K562 (cell line): ENCODE measurements around the gene TUBA1B. TPM values are rescaled to one million over a fixed set of nuclear protein-coding genes. Genes with fewer than 3 reads are reported as not detected.

ENCODE experiments used
- CAMTA2 ChIP-seq: fragments of 250-450 bp; sonication (Bioruptor Pico); conservative IDR thresholded peaks from 2 replicates; pipeline ENCODE4 v1.5.1; 2022
- EZH2 ChIP-seq: IDR thresholded peaks from 2 replicates; pipeline ENCODE4 v1.6.1; 2012; ENCODE audit warnings: low read depth, mild to moderate bottlenecking, inconsistent platforms, low read length, borderline replicate concordance
- FOXK1 ChIP-seq: sonication (generic); formaldehyde crosslinking; IDR thresholded peaks from 2 replicates; pipeline ENCODE4 v1.8.0; 2022; ENCODE audit warnings: missing genetic modification reagents, mild to moderate bottlenecking, borderline replicate concordance
- SRF ChIP-seq, 2 experiments: fragments of 250-450, 450-650 bp in 1 of 2; sonication (Bioruptor Pico) in 1 of 2; sonication (generic) in 1 of 2; formaldehyde crosslinking; IDR thresholded peaks; 2 replicates each; pipeline versions ENCODE4 v1.5.0 to v1.5.1; 2020 to 2022; ENCODE audit warnings: mild to moderate bottlenecking in 1 of 2, missing genetic modification reagents in 1 of 2
- ZNF143 ChIP-seq: sonication (generic); formaldehyde crosslinking; IDR thresholded peaks from 2 replicates; pipeline ENCODE4 v1.9.0; 2022; ENCODE audit warnings: mild to moderate bottlenecking, missing genetic modification reagents
- ZSCAN32 ChIP-seq: fragments of 450-650 bp; formaldehyde crosslinking; IDR thresholded peaks from 2 replicates; pipeline ENCODE4 v1.4.0; 2020; ENCODE audit warnings: mild to moderate bottlenecking, moderate library complexity
- polyA plus RNA-seq, 8 experiments: library from polyadenylated mRNA; depleted of rRNA in 4 of 8; stranded (reverse) in 5 of 8; unstranded in 3 of 8; fragments of >200 nt; fragmentation: Nextera tagmentation in 2 of 8; fragmentation: Illumina TruSeq in 1 of 8; extraction: Ambion mirVana in 2 of 8; extraction: Trizol in 1 of 8; gene quantifications; 2 replicates each; pipeline versions ENCODE4 v1.2.1 to v1.2.3, GENCODE V29; 2011 to 2014; ENCODE audit warnings: inconsistent platforms in 1 of 8, missing spikeins in 1 of 8
- total RNA-seq, 7 experiments: library from RNA; depleted of rRNA in 6 of 7; stranded (reverse); fragments of >200 nt in 6 of 7; fragmentation: Illumina TruSeq in 2 of 7; extraction: Trizol in 2 of 7; gene quantifications; 2 replicates each; pipeline versions ENCODE4 v1.2.1 to v1.2.3, GENCODE V29; 2011 to 2021; ENCODE audit warnings: low replicate concordance in 1 of 7
- TF ChIP-seq, protein P1 (sequence below), 2 experiments: fragments of 450-650 bp; IDR thresholded peaks; 2 replicates each; pipeline ENCODE4 v1.6.1; 2016; ENCODE audit warnings: mild to moderate bottlenecking in 2 of 2, borderline replicate concordance in 1 of 2, low read depth in 1 of 2, moderate library complexity in 1 of 2
- TF ChIP-seq, protein P2 (sequence below): sonication (generic); formaldehyde crosslinking; IDR thresholded peaks from 2 replicates; pipeline ENCODE4 v1.8.0; 2023; ENCODE audit warnings: missing genetic modification reagents, mild to moderate bottlenecking, borderline replicate concordance
- TF ChIP-seq, protein P3 (sequence below): IDR thresholded peaks from 3 replicates; pipeline ENCODE4 v1.6.1; 2011; ENCODE audit warnings: borderline replicate concordance, mild to moderate bottlenecking; ENCODE audit not compliant: insufficient read length, insufficient read depth

Gene TUBA1B
- total and polyA plus RNA-seq, 9 of the 15 experiments (the other 6 are each of a cell fraction or from before 2014, with no cell fraction given) = 2,189 to 4,624 (median 2,628) TPM

DNA sequence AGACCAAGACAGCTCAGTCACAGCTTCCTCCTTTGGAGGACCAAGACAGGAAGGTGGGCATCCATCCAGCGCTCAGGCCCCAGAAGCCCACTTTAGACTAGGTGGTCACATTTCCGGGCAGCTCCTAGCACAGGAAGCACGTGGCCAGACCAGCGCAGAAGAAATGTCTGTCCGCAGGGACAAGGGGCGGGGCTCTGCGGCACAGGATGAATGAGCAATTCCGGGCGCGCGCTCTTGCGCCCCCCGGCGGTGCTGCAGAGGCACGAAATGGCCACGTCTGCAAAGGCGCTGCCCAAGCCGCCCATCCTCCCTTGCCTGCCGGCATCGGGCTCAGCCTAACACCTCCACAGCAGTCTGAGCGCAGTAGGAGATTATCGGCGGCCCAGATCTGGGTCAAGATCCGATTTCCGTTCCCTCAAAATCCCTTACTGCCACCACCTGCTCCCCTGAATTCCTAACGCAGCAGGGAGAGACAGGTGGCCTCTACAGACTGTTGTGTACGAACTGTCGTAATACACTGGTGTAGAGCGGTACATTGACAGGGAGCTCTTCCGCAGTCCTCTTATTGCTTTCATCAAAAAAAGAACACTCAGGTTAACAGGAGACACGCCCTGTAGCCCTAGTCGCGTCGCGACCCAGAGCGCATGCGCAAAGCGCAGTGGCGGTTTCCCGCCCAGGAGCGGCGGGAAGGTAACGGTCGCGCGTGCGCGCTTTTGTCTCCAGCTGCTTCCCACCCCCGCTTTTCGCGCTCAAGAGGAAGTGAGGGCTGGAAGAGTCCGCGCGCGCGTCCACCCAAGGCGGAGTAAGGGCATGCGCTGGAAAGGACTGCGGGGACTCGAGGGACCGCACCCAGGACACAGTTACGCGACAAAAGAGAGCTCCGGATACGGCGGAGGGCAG is 794 bp downstream of the TUBA1B start (continued):
- TF ChIP-seq, protein P1, sequence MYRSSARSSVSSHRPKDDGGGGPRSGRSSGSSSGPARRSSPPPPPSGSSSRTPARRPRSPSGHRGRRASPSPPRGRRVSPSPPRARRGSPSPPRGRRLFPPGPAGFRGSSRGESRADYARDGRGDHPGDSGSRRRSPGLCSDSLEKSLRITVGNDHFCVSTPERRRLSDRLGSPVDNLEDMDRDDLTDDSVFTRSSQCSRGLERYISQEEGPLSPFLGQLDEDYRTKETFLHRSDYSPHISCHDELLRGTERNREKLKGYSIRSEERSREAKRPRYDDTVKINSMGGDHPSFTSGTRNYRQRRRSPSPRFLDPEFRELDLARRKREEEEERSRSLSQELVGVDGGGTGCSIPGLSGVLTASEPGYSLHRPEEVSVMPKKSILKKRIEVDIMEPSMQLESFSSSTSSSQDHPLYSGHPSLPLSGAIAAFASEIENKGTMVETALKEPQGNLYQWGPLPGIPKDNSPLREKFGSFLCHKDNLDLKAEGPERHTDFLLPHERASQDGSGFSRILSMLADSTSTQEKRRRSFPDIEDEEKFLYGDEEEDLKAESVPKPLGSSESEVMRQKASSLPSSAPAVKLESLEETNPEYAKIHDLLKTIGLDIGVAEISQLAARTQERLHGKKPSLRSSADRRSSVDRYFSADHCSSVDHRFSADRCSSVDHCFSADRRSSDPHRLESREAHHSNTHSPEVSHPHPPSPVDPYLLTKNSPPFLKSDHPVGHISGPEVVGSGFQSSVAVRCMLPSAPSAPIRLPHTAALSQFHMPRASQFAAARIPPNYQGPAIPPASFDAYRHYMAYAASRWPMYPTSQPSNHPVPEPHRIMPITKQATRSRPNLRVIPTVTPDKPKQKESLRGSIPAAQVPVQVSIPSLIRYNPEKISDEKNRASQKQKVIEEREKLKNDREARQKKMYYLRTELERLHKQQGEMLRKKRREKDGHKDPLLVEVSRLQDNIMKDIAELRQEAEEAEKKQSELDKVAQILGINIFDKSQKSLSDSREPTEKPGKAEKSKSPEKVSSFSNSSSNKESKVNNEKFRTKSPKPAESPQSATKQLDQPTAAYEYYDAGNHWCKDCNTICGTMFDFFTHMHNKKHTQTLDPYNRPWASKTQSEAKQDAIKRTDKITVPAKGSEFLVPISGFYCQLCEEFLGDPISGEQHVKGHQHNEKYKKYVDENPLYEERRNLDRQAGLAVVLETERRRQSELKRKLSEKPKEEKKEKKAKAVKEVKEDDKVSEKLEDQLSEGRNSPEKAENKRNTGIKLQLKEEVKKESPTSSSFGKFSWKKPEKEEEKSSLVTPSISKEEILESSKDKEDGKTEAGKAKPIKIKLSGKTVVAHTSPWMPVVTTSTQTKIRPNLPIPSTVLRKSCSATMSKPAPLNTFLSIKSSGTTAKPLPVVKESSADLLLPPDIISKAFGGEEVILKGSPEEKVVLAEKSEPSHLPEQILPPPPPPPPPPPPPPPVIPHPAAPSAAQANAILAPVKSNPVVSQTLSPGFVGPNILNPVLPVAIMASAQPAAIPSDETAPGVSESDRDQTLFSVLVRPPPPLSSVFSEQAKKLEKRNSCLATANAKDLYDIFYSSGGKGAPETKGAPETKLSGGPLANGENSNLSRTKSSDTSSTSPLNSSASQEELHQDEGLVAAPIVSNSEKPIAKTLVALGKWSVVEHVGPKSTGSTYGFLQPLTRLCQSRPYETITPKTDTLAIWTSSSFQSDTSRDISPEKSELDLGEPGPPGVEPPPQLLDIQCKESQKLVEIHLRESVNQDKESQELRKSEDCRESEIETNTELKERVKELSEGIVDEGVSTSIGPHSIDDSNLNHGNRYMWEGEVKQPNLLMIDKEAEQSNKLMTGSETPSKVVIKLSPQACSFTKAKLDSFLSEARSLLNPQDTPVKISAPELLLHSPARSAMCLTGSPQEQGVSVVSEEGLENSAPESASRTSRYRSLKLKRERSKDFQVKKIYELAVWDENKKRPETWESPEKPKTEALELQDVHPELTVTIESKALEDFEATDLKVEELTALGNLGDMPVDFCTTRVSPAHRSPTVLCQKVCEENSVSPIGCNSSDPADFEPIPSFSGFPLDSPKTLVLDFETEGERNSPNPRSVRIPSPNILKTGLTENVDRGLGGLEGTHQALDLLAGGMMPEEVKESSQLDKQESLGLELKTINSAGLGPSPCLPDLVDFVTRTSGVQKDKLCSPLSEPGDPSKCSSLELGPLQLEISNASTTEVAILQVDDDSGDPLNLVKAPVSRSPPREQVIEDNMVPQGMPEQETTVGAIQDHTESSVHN (IDR thresholded peaks at IDR 0.05; ENCODE audit: borderline replicate concordance in 1 of 2, low read depth in 1 of 2) = peak in 1 of 2 experiments; percentile 46; a peak in 1 of 4 replicates
- no peak for TF ChIP-seq ZSCAN32
- TF ChIP-seq CAMTA2 (CRISPR knock-in tag) = no peak
- TF ChIP-seq, protein P2, sequence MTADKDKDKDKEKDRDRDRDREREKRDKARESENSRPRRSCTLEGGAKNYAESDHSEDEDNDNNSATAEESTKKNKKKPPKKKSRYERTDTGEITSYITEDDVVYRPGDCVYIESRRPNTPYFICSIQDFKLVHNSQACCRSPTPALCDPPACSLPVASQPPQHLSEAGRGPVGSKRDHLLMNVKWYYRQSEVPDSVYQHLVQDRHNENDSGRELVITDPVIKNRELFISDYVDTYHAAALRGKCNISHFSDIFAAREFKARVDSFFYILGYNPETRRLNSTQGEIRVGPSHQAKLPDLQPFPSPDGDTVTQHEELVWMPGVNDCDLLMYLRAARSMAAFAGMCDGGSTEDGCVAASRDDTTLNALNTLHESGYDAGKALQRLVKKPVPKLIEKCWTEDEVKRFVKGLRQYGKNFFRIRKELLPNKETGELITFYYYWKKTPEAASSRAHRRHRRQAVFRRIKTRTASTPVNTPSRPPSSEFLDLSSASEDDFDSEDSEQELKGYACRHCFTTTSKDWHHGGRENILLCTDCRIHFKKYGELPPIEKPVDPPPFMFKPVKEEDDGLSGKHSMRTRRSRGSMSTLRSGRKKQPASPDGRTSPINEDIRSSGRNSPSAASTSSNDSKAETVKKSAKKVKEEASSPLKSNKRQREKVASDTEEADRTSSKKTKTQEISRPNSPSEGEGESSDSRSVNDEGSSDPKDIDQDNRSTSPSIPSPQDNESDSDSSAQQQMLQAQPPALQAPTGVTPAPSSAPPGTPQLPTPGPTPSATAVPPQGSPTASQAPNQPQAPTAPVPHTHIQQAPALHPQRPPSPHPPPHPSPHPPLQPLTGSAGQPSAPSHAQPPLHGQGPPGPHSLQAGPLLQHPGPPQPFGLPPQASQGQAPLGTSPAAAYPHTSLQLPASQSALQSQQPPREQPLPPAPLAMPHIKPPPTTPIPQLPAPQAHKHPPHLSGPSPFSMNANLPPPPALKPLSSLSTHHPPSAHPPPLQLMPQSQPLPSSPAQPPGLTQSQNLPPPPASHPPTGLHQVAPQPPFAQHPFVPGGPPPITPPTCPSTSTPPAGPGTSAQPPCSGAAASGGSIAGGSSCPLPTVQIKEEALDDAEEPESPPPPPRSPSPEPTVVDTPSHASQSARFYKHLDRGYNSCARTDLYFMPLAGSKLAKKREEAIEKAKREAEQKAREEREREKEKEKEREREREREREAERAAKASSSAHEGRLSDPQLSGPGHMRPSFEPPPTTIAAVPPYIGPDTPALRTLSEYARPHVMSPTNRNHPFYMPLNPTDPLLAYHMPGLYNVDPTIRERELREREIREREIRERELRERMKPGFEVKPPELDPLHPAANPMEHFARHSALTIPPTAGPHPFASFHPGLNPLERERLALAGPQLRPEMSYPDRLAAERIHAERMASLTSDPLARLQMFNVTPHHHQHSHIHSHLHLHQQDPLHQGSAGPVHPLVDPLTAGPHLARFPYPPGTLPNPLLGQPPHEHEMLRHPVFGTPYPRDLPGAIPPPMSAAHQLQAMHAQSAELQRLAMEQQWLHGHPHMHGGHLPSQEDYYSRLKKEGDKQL (CRISPR knock-in tag) = 0 out of 2 replicates have a peak, but pooled peaks have one; percentile 82
- TF ChIP-seq, protein P3, sequence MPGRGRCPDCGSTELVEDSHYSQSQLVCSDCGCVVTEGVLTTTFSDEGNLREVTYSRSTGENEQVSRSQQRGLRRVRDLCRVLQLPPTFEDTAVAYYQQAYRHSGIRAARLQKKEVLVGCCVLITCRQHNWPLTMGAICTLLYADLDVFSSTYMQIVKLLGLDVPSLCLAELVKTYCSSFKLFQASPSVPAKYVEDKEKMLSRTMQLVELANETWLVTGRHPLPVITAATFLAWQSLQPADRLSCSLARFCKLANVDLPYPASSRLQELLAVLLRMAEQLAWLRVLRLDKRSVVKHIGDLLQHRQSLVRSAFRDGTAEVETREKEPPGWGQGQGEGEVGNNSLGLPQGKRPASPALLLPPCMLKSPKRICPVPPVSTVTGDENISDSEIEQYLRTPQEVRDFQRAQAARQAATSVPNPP = no peak
- TF ChIP-seq ZNF143 = 0 out of 2 replicates have a peak, but pooled peaks have one; percentile 22
- TF ChIP-seq EZH2 = no peak
- TF ChIP-seq FOXK1 (CRISPR knock-in tag) = peak; percentile 92
- TF ChIP-seq SRF (CRISPR knock-in tag; IDR thresholded peaks at IDR 0.05) = peak in 1 of 2 experiments; percentile 66; a peak in 3 of 4 replicates
